COLO829 (cell line): Measurements from ENCODE around the gene RNU6-8.
A peak's percentile ranks its signal among the peaks of the same experiment; 100 is the strongest.

Source experiments
- DNase-seq: peaks from one replicate; pipeline ENCODE4 v3.0.0; 2012; ENCODE audit warnings: low spot score

RNU6-8 gene

GRCh38 chr14:32203928-32204357, 874 bp upstream of the RNU6-8 start:
- no peak for DNase-seq

DNA sequence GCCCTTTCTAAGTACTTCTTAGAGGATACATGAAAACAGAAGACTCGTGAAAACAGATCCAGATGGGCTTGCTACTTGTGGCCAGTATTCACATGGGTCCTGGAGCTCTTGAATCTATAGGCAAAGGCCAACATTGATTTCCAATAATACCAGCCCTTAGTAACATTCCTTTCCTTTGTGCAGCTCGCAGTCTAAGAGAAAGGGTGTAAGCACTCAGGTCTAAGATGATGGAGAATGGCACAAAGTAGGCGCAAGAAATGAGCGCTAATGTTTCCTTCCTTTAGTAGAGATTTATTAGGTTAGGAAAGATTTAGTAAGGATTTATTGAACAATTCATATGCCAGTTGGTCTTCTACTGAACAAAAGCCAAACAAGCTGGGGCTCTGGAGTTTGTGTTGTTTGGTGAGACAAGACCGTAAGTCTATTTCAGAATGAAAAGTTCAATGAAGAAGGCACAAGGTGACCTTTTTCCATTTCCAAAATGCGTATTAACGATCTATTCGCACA, 525 bp downstream of the RNU6-8 start:
- no peak for DNase-seq

- DNase-seq, result no peak
These were observed 1.1 kb downstream of the RNU6-8 start, which contains the start of gene RNU6-7 for GRCh38 chr14:32201816-32202490. Gene RNU6-7 (plus strand): TSS chr14:32202045.

- DNase-seq, result peak; percentile 28
These were observed 1.8 kb downstream of the RNU6-8 start for GRCh38 chr14:32201193-32201815.

GRCh38 chr14:32200368-32201192, 2.5 kb downstream of the RNU6-8 start:
- DNase-seq, result no peak

GRCh38 chr14:32197919-32198318, 5.2 kb downstream of the RNU6-8 start:
- no peak for DNase-seq

DNA sequence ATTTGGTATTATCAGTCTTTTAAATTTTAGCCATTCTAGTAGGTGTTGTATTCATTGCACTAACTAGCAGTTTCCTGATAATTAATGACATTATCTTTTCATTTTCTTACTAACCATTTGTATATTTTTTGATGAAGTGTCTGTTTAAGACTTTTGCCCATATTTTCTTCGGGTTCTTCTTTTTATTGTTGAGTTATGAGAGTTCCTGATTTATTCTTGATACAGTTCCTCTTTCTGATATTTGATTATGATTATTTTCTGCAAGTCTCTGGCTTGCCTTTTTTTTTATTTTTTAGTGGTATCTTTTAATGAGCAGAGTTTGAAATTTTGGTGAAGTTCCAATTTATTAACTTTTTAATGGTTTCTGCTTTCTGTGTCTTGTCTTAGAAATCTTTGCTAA, 7.4 kb downstream of the RNU6-8 start:
- no peak for DNase-seq

DNA sequence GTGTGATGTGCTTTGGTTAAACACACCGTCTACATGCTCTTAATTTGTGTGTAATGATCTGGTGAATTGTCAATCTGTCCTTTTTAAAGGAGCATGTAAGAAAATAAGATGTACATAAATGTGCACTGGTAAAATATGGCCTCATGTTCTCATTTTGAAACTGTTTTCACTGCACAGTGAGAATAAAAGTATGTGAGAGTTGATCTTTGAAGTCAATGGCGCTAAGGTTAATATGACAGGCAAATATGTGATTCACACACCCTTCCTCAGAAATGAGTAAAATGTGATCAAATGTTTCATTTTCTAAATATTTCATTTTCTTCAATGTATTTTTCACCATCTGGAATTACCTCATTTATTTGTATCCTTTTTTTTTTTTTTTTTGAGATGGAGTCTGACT, 9.5 kb downstream of the RNU6-8 start:
- DNase-seq, result no peak

- no peak for DNase-seq
These were observed 10.2 kb downstream of the RNU6-8 start for GRCh38 chr14:32192712-32193373.

GRCh38 chr14:32190673-32191072, 12.4 kb downstream of the RNU6-8 start:
- DNase-seq, result no peak

DNA sequence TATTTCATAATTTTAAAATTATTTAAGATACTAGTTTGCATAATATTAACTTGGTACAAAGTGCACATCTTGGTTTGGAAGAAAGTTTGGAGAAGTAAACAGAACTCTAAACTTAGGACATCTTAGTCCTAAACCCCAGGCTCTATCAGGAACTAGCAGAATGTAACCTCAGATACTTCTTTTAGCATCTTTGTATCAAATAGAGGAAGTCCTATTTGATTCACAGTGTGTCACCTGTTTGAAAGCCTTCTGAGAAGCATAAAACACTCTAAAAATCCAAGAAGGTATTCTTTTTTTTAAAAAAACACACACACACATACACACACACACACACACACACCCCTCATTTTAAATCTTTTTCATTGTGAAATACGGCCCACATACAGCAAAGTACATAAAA, 13.3 kb downstream of the RNU6-8 start:
- no peak for DNase-seq

DNA sequence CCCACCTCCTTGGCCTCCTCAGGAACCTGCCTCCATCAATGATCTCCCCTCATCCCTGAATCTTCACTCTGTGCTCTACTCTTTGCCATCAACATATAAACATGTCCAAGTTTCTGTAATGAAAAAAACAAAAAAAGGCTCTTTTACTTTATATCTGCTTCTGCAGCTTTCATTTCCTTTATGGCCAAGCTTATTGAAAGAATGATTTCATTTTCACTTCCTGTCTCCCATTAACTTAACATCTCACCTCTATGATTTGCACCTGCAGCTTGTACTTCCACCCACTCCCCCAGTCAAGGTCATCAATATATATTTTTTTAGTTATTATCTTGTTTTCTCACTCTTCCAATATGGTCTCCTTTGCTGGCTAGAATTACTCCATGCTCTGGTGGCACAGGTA, 16.8 kb downstream of the RNU6-8 start:
- DNase-seq, result no peak

- DNase-seq, result no peak
These were observed 18.0 kb downstream of the RNU6-8 start for GRCh38 chr14:32185097-32185496.

DNA sequence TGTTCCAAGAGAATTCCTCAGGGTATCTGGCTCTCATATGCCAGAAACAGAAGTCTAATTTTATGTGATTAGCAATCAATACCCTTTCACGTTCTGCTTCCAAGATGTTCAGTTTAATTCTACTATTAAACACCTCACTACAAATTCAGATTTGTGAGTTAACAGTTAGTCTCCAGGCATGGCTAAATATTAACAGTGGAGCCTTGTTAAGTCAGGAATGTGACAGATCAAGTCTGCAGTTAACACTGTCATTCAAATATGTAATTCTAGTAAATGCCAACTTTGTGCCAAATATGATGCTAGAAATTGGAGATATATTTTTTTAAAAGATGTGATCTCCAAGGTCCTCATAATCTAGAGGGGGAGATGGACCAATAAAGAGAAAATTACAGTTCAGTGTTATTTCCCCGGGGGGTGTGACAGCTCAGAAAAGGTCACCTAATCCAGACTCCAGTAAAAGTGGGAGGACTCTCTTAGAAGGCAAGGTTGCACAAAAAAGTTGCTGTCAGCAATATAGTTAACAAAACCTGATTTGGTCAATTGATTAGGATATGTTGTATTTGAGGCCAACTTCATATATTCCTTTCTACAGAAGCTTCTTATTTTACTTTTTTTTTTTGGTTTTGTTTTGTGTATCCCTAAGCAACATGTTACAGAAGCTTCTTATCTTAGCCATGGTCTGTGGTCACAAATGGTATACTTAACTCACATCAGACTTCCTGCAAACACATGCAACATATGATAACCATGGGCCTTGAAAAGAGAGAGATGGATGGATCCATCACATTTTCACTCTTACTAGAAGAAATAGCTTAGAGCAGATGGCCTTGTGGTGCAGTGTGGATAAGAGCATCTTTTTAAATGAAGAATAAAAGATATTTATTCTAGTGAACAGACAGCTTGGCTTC, 19.7 kb downstream of the RNU6-8 start:
- DNase-seq, result no peak

DNA sequence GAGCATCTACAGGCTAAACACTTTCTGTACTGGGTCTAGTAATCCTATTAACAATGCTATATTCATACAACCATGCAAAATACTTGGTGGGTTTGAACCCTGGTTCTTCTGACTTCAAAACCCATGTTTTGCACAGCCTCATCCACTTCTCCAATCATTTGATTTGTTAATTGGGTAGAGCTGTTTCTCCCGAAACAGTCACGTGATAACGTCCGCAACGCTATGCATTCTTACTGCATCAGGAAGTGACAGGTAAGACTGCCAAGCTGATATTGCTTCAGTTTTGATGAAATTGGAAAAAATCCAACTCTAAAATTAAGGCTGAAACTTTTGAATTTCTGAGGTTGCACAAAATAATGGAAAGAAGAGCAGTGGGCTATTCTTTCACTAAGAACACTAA, 31.6 kb downstream of the RNU6-8 start:
- no peak for DNase-seq

- no peak for DNase-seq
These were observed 33.9 kb downstream of the RNU6-8 start for GRCh38 chr14:32169191-32169590.

- no peak for DNase-seq
These were observed 35.2 kb downstream of the RNU6-8 start for GRCh38 chr14:32167907-32168306.

- no peak for DNase-seq
These were observed 36.1 kb downstream of the RNU6-8 start for GRCh38 chr14:32166924-32167323.

GRCh38 chr14:32166029-32166428, 37.0 kb downstream of the RNU6-8 start:
- DNase-seq, result no peak
